Astrocyte (in vitro differentiated cells and primary cell): ENCODE data around the gene PTPRM. TPM values are rescaled to one million over a fixed set of nuclear protein-coding genes. Genes with fewer than 3 reads are reported as not detected.
A peak's percentile ranks its signal among the peaks of the same experiment; 100 is the strongest.

Experiments
- DNase-seq: peaks from one replicate; pipeline ENCODE4 v3.0.0-alpha.2; 2010; ENCODE audit warnings: low read depth
- FAIRE-seq: peaks from 2 replicates; lab custom pipeline; 2011; peaks lifted over from hg19 to GRCh38; lab: Jason Lieb, UNC
- H2AFZ ChIP-seq: 2 replicates; pipeline ENCODE4 v1.6.0; 2012; ENCODE audit warnings: low read depth, low read length, inconsistent platforms
- H3K27ac ChIP-seq: 2 replicates; pipeline ENCODE4 v1.5.1; 2011; ENCODE audit warnings: low read depth, low read length, inconsistent platforms
- H3K27me3 ChIP-seq: 2 replicates; pipeline ENCODE4 v1.6.0; 2011; ENCODE audit warnings: low read length, inconsistent platforms; ENCODE audit not compliant: insufficient read depth
- H3K36me3 ChIP-seq: 2 replicates; pipeline ENCODE4 v1.5.1; 2011; ENCODE audit warnings: low read length, inconsistent platforms; ENCODE audit not compliant: insufficient read depth
- H3K4me1 ChIP-seq: 2 replicates; pipeline ENCODE4 v1.5.1; 2011; ENCODE audit warnings: low read length, inconsistent platforms; ENCODE audit not compliant: insufficient read depth
- H3K4me2 ChIP-seq: 2 replicates; pipeline ENCODE4 v1.6.0; 2012; ENCODE audit warnings: low read length, inconsistent platforms
- H3K4me3 ChIP-seq: 2 replicates; pipeline ENCODE4 v1.5.1; 2011; ENCODE audit warnings: low read depth, mild to moderate bottlenecking, low read length, inconsistent platforms; ENCODE audit not compliant: insufficient read depth
- H3K79me2 ChIP-seq: 2 replicates; pipeline ENCODE4 v1.6.0; 2012; ENCODE audit warnings: mild to moderate bottlenecking, low read length, inconsistent platforms; ENCODE audit not compliant: insufficient read depth
- H3K9ac ChIP-seq: 2 replicates; pipeline ENCODE4 v1.6.0; 2012; ENCODE audit warnings: mild to moderate bottlenecking, low read length, inconsistent platforms
- H3K9me3 ChIP-seq: 2 replicates; pipeline ENCODE4 v1.5.1; 2012; ENCODE audit warnings: low read depth, mild to moderate bottlenecking, low read length, inconsistent platforms; ENCODE audit not compliant: insufficient read depth
- H4K20me1 ChIP-seq: 2 replicates; pipeline ENCODE4 v1.6.0; 2012; ENCODE audit warnings: low read length, inconsistent platforms; ENCODE audit not compliant: insufficient read depth
- H3K27ac Mint-ChIP-seq: one replicate; pipeline ENCODE4 v1.8.0; 2021; ENCODE audit warnings: mild to moderate bottlenecking, mixed read lengths; ENCODE audit not compliant: unreplicated experiment
- H3K27me3 Mint-ChIP-seq: one replicate; pipeline ENCODE4 v1.8.0; 2021; ENCODE audit warnings: low read depth, mixed read lengths; ENCODE audit not compliant: unreplicated experiment
- H3K36me3 Mint-ChIP-seq: one replicate; pipeline ENCODE4 v1.8.0; 2021; ENCODE audit warnings: low read depth, mixed read lengths; ENCODE audit not compliant: unreplicated experiment
- H3K4me1 Mint-ChIP-seq: one replicate; pipeline ENCODE4 v1.8.0; 2021; ENCODE audit warnings: low read depth, mixed read lengths; ENCODE audit not compliant: unreplicated experiment
- H3K4me3 Mint-ChIP-seq: one replicate; pipeline ENCODE4 v1.8.0; 2021; ENCODE audit warnings: mild to moderate bottlenecking, moderate library complexity, mixed read lengths; ENCODE audit not compliant: unreplicated experiment
- H3K9me3 Mint-ChIP-seq: one replicate; pipeline ENCODE4 v1.8.0; 2021; ENCODE audit warnings: mild to moderate bottlenecking, mixed read lengths; ENCODE audit not compliant: unreplicated experiment
- EZH2 ChIP-seq: IDR thresholded peaks from 2 replicates; pipeline ENCODE4 v1.6.1; 2012; ENCODE audit warnings: mild to moderate bottlenecking, low read length, inconsistent platforms; ENCODE audit not compliant: insufficient read depth
- total RNA-seq: library from RNA; stranded (reverse); gene quantifications from 2 replicates; pipeline ENCODE4 v1.2.1, GENCODE V29; 2021
- TF ChIP-seq, protein P1 (sequence below): IDR thresholded peaks from 2 replicates; pipeline ENCODE4 v1.5.1; 2011; ENCODE audit warnings: low read depth, mild to moderate bottlenecking, inconsistent platforms, low read length, moderate library complexity; ENCODE audit not compliant: insufficient read depth

PTPRM gene
- total RNA-seq, 1 donor from 2014 or later, result 59.6 TPM

DNA sequence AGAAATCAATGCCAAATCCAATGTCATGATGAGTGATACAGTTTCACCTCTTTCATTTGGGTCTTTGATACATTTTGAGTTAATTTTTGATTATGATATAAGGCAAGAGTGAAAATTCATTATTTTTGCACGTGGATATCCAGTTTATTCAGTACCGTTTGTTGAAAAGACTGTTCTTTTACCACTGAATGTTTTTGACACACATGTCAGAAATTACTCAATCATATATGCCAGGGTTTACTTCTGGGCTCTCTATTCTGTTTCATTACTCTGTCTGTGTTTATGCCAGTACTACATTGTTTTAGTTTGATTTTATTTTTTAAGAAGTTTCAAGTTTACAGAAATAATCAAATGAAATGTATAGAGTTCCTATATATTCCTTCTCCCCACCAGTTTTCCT is 154.4 kb downstream of the PTPRM start:
- Mint-ChIP-seq H3K9me3 (peaks cover 2% of the 10 kb centered on the region), H3K27me3 (no peaks in the 10 kb centered on the region), H3K36me3 (no peaks in the 10 kb centered on the region), H3K27ac (no peak overlapping the region), H3K4me1 (peaks cover 13% of the 10 kb centered on the region), H3K4me3 (no peak overlapping the region)
- Histone ChIP-seq H2AFZ (no peak overlapping the region), H3K4me3 (no peak overlapping the region), H3K27me3 (no peaks in the 10 kb centered on the region), H3K27ac (no peak overlapping the region), H3K4me1 (no peaks in the 10 kb centered on the region), H4K20me1 (no peaks in the 10 kb centered on the region), H3K9ac (no peak overlapping the region), H3K4me2 (no peak overlapping the region), H3K36me3 (no peaks in the 10 kb centered on the region), H3K79me2 (peaks cover 8% of the 10 kb centered on the region), H3K9me3 (no peaks in the 10 kb centered on the region)
- FAIRE-seq, result no peak
- TF ChIP-seq EZH2, result no peak
- TF ChIP-seq, protein P1, sequence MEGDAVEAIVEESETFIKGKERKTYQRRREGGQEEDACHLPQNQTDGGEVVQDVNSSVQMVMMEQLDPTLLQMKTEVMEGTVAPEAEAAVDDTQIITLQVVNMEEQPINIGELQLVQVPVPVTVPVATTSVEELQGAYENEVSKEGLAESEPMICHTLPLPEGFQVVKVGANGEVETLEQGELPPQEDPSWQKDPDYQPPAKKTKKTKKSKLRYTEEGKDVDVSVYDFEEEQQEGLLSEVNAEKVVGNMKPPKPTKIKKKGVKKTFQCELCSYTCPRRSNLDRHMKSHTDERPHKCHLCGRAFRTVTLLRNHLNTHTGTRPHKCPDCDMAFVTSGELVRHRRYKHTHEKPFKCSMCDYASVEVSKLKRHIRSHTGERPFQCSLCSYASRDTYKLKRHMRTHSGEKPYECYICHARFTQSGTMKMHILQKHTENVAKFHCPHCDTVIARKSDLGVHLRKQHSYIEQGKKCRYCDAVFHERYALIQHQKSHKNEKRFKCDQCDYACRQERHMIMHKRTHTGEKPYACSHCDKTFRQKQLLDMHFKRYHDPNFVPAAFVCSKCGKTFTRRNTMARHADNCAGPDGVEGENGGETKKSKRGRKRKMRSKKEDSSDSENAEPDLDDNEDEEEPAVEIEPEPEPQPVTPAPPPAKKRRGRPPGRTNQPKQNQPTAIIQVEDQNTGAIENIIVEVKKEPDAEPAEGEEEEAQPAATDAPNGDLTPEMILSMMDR, result no peak
- DNase-seq, result no peak

- H3K27me3 Mint-ChIP-seq, result no peaks in the 10 kb centered on the region
- H3K4me1 Mint-ChIP-seq, result peaks cover 13% of the 10 kb centered on the region
- Histone ChIP-seq H3K9me3 (no peaks in the 10 kb centered on the region), H3K4me2 (no peak overlapping the region), H3K9ac (no peak overlapping the region), H3K27me3 (no peaks in the 10 kb centered on the region), H3K4me1 (no peaks in the 10 kb centered on the region), H2AFZ (no peak overlapping the region), H3K27ac (no peak overlapping the region), H4K20me1 (no peaks in the 10 kb centered on the region), H3K4me3 (no peak overlapping the region), H3K79me2 (peaks cover 8% of the 10 kb centered on the region), H3K36me3 (no peaks in the 10 kb centered on the region)
- peak overlapping the region; percentile 21 for H3K27ac Mint-ChIP-seq
- no peak for FAIRE-seq
- no peak overlapping the region for H3K4me3 Mint-ChIP-seq
- no peaks in the 10 kb centered on the region for H3K36me3 Mint-ChIP-seq
- no peak for TF ChIP-seq EZH2
- TF ChIP-seq, protein P1, result no peak
- no peak for DNase-seq
- H3K9me3 Mint-ChIP-seq, result no peaks in the 10 kb centered on the region
Measured at GRCh38 chr18:7722955-7723354, 155.8 kb downstream of the PTPRM start.

- H3K4me3 ChIP-seq, result no peak overlapping the region
- DNase-seq, result no peak
- H3K27me3 ChIP-seq, result no peaks in the 10 kb centered on the region
- no peak overlapping the region for H3K4me2 ChIP-seq
- Mint-ChIP-seq H3K9me3 (no peaks in the 10 kb centered on the region), H3K27ac (no peak overlapping the region), H3K36me3 (no peaks in the 10 kb centered on the region), H3K4me1 (peaks cover 17% of the 10 kb centered on the region), H3K27me3 (no peaks in the 10 kb centered on the region), H3K4me3 (no peak overlapping the region)
- FAIRE-seq, result no peak
- H3K79me2 ChIP-seq, result peaks cover 8% of the 10 kb centered on the region
- no peak overlapping the region for H2AFZ ChIP-seq
- no peak overlapping the region for H3K9ac ChIP-seq
- TF ChIP-seq, protein P1, result no peak
- TF ChIP-seq EZH2, result no peak
- H3K9me3 ChIP-seq, result no peaks in the 10 kb centered on the region
- no peaks in the 10 kb centered on the region for H4K20me1 ChIP-seq
- H3K4me1 ChIP-seq, result no peaks in the 10 kb centered on the region
- H3K27ac ChIP-seq, result no peak overlapping the region
- no peaks in the 10 kb centered on the region for H3K36me3 ChIP-seq
Measured at GRCh38 chr18:7723558-7723957, 156.4 kb downstream of the PTPRM start.
